ENCODE data around the gene NXPE1.

DNA sequence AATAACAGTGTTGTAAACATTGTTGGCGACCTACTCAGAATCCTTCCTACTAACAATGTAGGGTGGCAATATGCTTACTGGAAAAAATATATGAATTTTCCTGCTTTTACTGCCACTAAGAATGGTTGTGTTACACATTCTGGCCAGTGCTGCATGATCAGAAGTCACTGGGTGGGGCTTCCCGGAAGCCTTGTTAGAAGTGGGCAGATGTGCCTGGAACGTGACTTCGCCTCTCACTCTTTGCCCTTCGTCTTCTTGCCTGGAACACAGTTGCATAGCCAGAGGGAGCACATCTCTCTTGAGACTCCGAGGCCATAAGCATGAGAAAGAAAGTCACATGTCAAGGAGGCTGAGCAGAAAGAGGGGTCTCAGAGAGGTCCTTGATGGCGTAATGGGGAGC, 48.6 kb downstream of the NXPE1 start:
- TF ChIP-seq, protein P1, sequence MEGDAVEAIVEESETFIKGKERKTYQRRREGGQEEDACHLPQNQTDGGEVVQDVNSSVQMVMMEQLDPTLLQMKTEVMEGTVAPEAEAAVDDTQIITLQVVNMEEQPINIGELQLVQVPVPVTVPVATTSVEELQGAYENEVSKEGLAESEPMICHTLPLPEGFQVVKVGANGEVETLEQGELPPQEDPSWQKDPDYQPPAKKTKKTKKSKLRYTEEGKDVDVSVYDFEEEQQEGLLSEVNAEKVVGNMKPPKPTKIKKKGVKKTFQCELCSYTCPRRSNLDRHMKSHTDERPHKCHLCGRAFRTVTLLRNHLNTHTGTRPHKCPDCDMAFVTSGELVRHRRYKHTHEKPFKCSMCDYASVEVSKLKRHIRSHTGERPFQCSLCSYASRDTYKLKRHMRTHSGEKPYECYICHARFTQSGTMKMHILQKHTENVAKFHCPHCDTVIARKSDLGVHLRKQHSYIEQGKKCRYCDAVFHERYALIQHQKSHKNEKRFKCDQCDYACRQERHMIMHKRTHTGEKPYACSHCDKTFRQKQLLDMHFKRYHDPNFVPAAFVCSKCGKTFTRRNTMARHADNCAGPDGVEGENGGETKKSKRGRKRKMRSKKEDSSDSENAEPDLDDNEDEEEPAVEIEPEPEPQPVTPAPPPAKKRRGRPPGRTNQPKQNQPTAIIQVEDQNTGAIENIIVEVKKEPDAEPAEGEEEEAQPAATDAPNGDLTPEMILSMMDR (conservative IDR thresholded peaks at IDR 0.05), result no peak
- no peak for TF ChIP-seq EZH2 (IDR thresholded peaks at IDR 0.05; ENCODE audit: low read depth)

Measured in PC-9 (cell line).